Neural crest cell (in vitro differentiated cells): ENCODE measurements around the gene CNTNAP2. TPM values are rescaled to one million over a fixed set of nuclear protein-coding genes. Genes with fewer than 3 reads are reported as not detected.
A peak's percentile ranks its signal among the peaks of the same experiment; 100 is the strongest.

Experiments
- DNase-seq: peaks from one replicate; pipeline ENCODE4 v3.0.0; 2021; ENCODE audit warnings: low read depth, mixed read lengths, low spot score
- H3K27ac Mint-ChIP-seq: one replicate; pipeline ENCODE4 v1.8.0; 2021; ENCODE audit warnings: mild to moderate bottlenecking, mixed read lengths; ENCODE audit not compliant: unreplicated experiment
- H3K27me3 Mint-ChIP-seq: 2 replicates; pipeline ENCODE4 v1.8.0; 2021; ENCODE audit warnings: low read depth, mild to moderate bottlenecking, mixed read lengths
- H3K36me3 Mint-ChIP-seq: 2 replicates; pipeline ENCODE4 v1.8.0; 2021; ENCODE audit warnings: low read depth, mild to moderate bottlenecking, mixed read lengths
- H3K4me1 Mint-ChIP-seq: 2 replicates; pipeline ENCODE4 v1.8.0; 2021; ENCODE audit warnings: mixed read lengths
- H3K4me3 Mint-ChIP-seq: one replicate; pipeline ENCODE4 v1.8.0; 2021; ENCODE audit warnings: mild to moderate bottlenecking, mixed read lengths
- H3K9me3 Mint-ChIP-seq: 2 replicates; pipeline ENCODE4 v1.8.0; 2021; ENCODE audit warnings: mixed read lengths
- total RNA-seq: library from RNA; stranded (reverse); gene quantifications from 2 replicates; pipeline ENCODE4 v1.2.1, GENCODE V29; 2021
- TF ChIP-seq, protein P1 (sequence below): fragments of 200-600 bp; sonication (generic); conservative IDR thresholded peaks from 2 replicates; pipeline ENCODE4 v1.5.0; 2021; ENCODE audit warnings: antibody characterized with exemption, mild to moderate bottlenecking

The CNTNAP2 gene
- total RNA-seq, 1 donor from 2014 or later: 12.9 TPM

DNA sequence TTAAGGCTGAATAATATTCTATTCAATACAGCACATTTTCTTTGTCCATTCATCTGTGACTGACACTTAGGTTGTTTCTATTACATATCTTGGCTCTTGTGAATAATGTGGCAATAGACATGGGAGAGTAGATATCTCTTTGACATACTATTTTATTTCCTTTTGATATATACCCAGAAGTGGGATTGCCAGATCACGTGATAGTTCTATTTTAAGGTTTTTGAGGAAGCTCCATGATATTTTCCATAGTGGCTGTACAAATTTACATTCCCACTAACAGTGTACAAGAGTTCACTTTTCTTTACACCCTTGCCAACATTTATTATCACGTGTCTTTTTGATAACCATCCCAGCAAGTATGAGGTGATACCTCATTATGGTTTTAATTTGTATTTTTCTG is 1114.7 kb downstream of the CNTNAP2 start:
- H3K4me3 Mint-ChIP-seq: no peak overlapping the region
- DNase-seq: no peak
- H3K27ac Mint-ChIP-seq: no peak overlapping the region
- TF ChIP-seq, protein P1, sequence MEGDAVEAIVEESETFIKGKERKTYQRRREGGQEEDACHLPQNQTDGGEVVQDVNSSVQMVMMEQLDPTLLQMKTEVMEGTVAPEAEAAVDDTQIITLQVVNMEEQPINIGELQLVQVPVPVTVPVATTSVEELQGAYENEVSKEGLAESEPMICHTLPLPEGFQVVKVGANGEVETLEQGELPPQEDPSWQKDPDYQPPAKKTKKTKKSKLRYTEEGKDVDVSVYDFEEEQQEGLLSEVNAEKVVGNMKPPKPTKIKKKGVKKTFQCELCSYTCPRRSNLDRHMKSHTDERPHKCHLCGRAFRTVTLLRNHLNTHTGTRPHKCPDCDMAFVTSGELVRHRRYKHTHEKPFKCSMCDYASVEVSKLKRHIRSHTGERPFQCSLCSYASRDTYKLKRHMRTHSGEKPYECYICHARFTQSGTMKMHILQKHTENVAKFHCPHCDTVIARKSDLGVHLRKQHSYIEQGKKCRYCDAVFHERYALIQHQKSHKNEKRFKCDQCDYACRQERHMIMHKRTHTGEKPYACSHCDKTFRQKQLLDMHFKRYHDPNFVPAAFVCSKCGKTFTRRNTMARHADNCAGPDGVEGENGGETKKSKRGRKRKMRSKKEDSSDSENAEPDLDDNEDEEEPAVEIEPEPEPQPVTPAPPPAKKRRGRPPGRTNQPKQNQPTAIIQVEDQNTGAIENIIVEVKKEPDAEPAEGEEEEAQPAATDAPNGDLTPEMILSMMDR: no peak
- peaks cover 7% of the 10 kb centered on the region for H3K4me1 Mint-ChIP-seq
- no peaks in the 10 kb centered on the region for H3K27me3 Mint-ChIP-seq
- H3K9me3 Mint-ChIP-seq: peaks cover 7% of the 10 kb centered on the region
- H3K36me3 Mint-ChIP-seq: no peaks in the 10 kb centered on the region

DNA sequence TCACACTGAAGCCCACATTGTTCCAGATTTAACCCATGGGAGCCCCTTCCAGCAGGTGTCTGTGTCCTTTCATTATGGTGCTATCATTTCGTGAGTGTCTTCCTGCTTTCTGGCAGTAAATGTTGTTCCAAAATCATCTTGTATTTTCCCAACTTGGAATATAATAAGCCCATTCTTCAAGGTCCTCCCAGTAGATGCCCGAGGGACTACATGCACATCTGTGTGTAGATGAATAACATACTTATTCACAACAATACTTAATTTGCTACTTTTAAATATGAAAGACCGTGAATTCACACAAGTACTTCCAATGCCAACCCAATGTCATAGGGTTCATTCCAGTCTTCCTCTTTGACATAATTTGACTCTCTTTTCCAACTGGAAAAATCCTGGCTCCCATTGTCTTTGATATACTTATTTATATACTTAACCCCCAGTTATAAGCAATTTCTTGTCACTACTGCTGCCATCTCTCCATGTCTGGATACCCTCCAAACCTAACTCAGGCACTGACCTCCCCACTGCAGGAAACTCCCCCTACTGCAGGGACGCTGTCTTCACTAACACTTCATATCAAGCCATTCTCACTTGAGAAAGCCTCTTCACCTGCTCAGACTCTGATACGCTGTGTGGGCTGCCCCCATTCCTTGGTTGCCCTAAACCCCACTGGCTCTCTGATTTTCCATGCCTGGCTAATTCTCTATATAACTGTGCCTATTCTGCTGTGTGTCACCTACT is 1119.2 kb downstream of the CNTNAP2 start:
- Mint-ChIP-seq H3K27ac (no peak overlapping the region), H3K4me3 (no peak overlapping the region), H3K4me1 (peaks cover 7% of the 10 kb centered on the region), H3K27me3 (no peaks in the 10 kb centered on the region), H3K9me3 (peaks cover 4% of the 10 kb centered on the region), H3K36me3 (no peaks in the 10 kb centered on the region)
- DNase-seq: no peak
- TF ChIP-seq, protein P1: no peak

DNA sequence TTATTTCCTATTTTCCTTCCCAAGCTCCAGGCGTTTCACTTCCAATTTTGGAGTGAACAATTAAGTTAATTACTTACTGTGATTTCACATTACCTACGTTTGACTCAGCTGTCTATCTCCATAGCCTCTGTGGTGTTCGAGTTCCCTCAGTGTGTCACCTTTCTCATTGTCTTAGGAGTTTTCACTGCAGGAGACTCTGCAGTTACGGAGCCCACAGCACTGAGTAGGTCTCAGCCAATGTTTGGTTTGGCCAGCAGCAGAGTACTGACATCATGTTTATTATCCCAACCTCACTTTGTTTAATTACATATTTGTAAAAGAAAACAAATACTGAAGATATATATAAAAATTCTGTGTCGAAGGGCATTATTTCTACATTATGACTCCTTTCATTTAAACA is 1123.9 kb downstream of the CNTNAP2 start:
- no peaks in the 10 kb centered on the region for H3K9me3 Mint-ChIP-seq
- no peak for DNase-seq
- no peaks in the 10 kb centered on the region for H3K36me3 Mint-ChIP-seq
- TF ChIP-seq, protein P1: no peak
- H3K4me3 Mint-ChIP-seq: no peak overlapping the region
- H3K4me1 Mint-ChIP-seq: peaks cover 7% of the 10 kb centered on the region
- no peak overlapping the region for H3K27ac Mint-ChIP-seq
- no peaks in the 10 kb centered on the region for H3K27me3 Mint-ChIP-seq

DNA sequence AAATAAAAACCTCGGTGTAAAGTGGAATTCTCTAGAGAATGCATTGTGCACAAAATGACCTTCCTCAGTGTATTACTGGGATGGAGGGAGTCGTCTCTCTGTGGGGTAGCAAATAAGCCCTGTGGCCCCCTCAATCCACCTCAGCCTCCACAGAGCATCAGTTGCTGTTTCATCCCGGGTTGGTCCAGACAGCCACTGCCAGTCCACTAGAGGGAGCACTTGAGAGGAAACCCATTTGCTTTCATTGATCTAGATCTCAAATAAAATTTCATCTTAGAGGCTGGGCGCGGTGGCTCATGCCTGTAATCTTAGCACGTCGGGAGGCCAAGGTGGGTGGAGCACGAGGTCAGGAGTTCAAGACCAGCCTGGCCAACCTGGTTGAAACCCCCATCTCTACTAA is 1128.7 kb downstream of the CNTNAP2 start:
- Mint-ChIP-seq H3K9me3 (peaks cover 2% of the 10 kb centered on the region), H3K4me1 (no peaks in the 10 kb centered on the region), H3K27ac (no peak overlapping the region), H3K4me3 (no peak overlapping the region), H3K36me3 (peaks cover 2% of the 10 kb centered on the region), H3K27me3 (no peaks in the 10 kb centered on the region)
- TF ChIP-seq, protein P1: peak; percentile 81
- DNase-seq: peak; percentile 31

DNA sequence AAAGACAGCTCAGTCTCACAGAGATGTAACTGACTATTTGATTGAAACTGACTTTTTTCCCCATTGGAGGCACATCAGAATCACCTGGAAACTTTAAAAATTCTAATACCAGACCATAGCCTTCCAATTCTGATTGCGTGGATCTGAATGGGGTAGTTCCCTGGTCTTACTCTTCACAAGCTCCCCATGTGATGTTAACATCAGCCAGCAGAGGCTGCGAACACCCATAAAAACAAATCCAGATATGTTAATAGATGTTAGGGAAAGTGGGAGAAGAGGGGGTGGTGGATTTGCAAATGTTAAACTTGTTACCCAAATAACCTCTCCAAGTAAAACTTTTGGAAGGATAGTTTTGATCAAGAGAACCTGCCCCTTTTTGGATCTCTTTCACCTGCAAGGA is 1133.4 kb downstream of the CNTNAP2 start:
- Mint-ChIP-seq H3K36me3 (peaks cover 2% of the 10 kb centered on the region), H3K27me3 (no peaks in the 10 kb centered on the region), H3K27ac (peak overlapping the region; percentile 78), H3K4me3 (no peak overlapping the region), H3K4me1 (no peaks in the 10 kb centered on the region), H3K9me3 (peaks cover 2% of the 10 kb centered on the region)
- TF ChIP-seq, protein P1: no peak
- no peak for DNase-seq
